ENCODE results near the gene RNF133. TPM values are rescaled to one million over a fixed set of nuclear protein-coding genes. Genes with fewer than 3 reads are reported as not detected.

Gene RNF133
- total and polyA plus RNA-seq, 3 donors from 2014 or later: 11.1 to 53.6 (median 39.1) TPM

- DNase-seq: no peak
- H3K27me3 ChIP-seq: no peaks in the 10 kb centered on the region
- H3K4me3 ChIP-seq: no peak overlapping the region
- H3K36me3 ChIP-seq (ENCODE audit: low read depth, missing control alignments): no peaks in the 10 kb centered on the region
- WGBS, 2 donors: 89 to 90% methylated on average over 7 of the region's 7 CpGs
- no peaks in the 10 kb centered on the region for H3K9me3 ChIP-seq
- H3K4me1 ChIP-seq: no peaks in the 10 kb centered on the region
- intact Hi-C loops (cut with DNase I; ENCODE audit: low total_unique reads): no loop called here
- H3K27ac ChIP-seq: no peak overlapping the region
- TF ChIP-seq CTCF (IDR thresholded peaks at IDR 0.05) (no peak), POLR2A (IDR thresholded peaks at IDR 0.05) (no peak)
Observed at GRCh38 chr7:122709930-122710646, 11.2 kb upstream of the RNF133 start.

- Histone ChIP-seq H3K4me3 (no peak overlapping the region), H3K27me3 (no peaks in the 10 kb centered on the region), H3K4me1 (no peaks in the 10 kb centered on the region), H3K9me3 (no peaks in the 10 kb centered on the region), H3K27ac (no peak overlapping the region), H3K36me3 (ENCODE audit: low read depth, missing control alignments) (no peaks in the 10 kb centered on the region)
- 65 to 76% methylated on average over 2 of the region's 2 CpGs for WGBS, 2 donors
- intact Hi-C loops (cut with DNase I; ENCODE audit: low total_unique reads): no loop called here
- no peak for DNase-seq
- TF ChIP-seq POLR2A (IDR thresholded peaks at IDR 0.05) (no peak), CTCF (IDR thresholded peaks at IDR 0.05) (no peak)
Observed at GRCh38 chr7:122706836-122707235, 7.9 kb upstream of the RNF133 start.

- Histone ChIP-seq H3K4me1 (no peaks in the 10 kb centered on the region), H3K9me3 (no peaks in the 10 kb centered on the region), H3K27ac (no peak within 1 kb of the TSS), H3K36me3 (ENCODE audit: low read depth, missing control alignments) (no peaks in the 10 kb centered on the region), H3K27me3 (no peaks in the 10 kb centered on the region), H3K4me3 (no peak within 1 kb of the TSS)
- WGBS, 2 donors: 83 to 93% methylated on average over 1 of the region's 1 CpG
- DNase-seq: no peak
- TF ChIP-seq POLR2A (IDR thresholded peaks at IDR 0.05) (no peak), CTCF (IDR thresholded peaks at IDR 0.05) (no peak)
- intact Hi-C loops (cut with DNase I; ENCODE audit: low total_unique reads): no loop called here
Observed at GRCh38 chr7:122702872-122703510, 4.1 kb upstream of the RNF133 start, which contains the start of gene RNF148. Gene RNF148 (minus strand): TSS chr7:122702922. CDS start chr7:122702750, 172 bp downstream.

- no peak for TF ChIP-seq CTCF (IDR thresholded peaks at IDR 0.05)
- TF ChIP-seq POLR2A (IDR thresholded peaks at IDR 0.05): no peak
- Histone ChIP-seq H3K4me3 (no peak overlapping the region), H3K27me3 (no peaks in the 10 kb centered on the region), H3K9me3 (no peaks in the 10 kb centered on the region), H3K27ac (no peak overlapping the region), H3K36me3 (ENCODE audit: low read depth, missing control alignments) (no peaks in the 10 kb centered on the region), H3K4me1 (no peaks in the 10 kb centered on the region)
- no peak for DNase-seq
- 93 to 100% methylated on average over 1 of the region's 1 CpG for WGBS, 2 donors
- intact Hi-C loops (cut with DNase I; ENCODE audit: low total_unique reads): no loop called here
Observed at GRCh38 chr7:122695816-122696215, 3.1 kb downstream of the RNF133 start.
